ENCODE data around the gene JARID2.
A peak's percentile ranks its signal among the peaks of the same experiment; 100 is the strongest.

The JARID2 gene

DNA sequence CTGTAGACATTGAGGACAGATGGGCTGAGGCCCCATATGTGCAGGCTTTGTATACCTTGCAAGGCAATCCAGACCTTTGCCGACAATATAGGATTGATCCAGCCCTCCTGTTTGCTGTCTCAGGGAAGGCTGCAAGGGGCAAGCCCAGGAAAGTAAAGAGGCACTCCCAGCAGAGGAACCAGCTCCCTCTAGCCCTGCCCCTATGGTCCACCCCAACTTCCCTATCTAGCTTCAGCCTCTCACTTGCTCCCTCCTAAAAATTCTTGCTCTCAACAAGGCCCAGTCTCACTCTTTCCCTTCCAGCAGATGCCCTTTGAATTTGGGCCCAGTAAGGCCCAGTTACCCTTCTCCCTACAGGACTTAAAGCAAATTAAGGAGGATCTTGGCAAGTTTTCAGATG lies 92.6 kb downstream of the JARID2 start:
- no peak for DNase-seq

DNA sequence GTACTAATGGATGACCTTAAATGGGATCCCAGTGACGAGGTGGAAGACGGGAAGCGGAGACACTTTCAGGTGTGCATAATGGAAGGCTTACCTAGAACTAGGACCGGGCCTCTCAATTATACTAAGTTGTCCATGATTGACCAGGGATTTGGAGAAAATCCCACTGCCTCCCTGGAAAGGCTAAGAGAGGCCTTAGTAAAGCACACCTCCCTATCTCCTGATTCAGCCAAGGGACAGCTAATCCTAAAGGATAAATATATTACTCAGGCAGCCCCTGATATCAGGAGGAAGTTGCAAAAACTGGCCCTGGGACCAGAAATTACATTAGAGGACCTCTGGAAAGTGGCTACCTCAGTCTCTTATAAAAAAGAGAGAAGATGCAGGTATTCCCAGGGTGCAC lies 93.2 kb downstream of the JARID2 start:
- no peak for DNase-seq

DNA sequence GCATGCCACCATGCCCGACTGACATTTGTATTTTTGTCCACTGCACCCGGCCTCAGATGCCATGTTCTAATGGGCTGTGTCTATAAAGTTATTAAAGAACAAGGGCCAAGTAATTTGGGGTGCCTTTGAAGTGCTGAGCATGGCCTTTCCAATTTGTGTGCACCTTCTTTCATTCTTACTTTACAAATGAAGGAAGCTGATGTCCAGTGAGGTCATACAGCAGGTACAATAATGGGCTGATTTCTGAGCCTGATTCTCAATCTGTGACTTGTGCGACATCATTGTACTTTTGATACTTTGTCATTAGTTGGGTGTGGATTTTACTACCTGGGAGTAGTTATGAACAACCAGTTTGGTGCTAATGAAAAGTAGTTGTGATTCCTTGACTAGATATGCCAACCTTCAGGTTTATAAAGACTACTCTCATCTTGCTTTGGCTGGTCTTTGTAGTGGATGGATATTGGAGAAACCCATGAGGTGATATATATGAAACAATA lies 94.3 kb downstream of the JARID2 start:
- DNase-seq: no peak

DNA sequence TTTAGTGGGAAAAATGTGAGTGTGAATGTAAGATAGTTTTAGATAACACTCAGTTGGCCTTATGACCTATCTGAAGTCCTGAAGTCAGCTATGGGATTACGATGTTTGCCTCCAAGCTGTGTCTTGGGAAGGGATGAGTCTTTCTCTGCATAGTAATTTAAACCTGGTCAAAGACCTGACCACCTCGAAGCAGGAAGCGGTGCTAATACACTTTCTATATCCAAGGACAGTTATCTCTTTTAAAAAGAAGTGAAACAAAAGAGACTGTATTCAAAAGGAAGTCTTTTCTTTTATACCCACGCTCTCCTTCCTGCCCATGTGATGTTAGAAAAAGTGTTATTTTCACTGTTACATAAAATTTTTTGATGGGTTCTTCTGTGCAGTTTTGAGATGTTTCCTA lies 94.9 kb downstream of the JARID2 start:
- DNase-seq: no peak

DNA sequence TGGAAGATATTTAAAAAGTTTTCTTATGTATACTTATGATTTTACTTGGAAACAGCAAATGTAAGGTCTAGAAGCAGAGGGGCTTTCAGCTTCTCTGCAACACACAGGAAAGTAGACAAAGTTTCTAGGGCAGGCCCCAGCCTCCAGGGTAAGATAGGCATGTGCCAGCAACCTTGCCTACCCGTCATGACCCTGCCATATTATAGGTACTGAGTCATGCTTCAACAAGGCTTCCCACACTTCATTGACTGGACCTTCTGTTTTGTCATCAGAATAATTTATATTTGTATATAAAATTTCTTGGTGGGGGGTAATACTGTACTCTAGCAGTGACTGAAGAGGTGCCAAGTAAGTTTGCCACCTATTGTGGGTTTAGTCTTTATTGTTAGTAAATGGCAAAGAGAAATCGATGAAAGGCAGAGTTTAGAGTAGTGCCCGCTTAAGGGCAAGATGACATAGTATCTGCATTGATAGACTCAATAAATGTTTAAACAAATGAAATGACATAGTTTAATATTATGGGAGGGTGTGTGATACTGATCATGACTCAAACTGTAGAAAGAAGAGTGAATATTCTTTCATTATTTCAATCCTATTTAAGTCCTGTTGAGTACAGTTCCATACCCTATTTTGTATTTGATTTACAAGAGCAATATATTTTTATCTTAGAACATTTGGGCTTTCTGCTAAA lies 95.6 kb downstream of the JARID2 start:
- DNase-seq: no peak

DNA sequence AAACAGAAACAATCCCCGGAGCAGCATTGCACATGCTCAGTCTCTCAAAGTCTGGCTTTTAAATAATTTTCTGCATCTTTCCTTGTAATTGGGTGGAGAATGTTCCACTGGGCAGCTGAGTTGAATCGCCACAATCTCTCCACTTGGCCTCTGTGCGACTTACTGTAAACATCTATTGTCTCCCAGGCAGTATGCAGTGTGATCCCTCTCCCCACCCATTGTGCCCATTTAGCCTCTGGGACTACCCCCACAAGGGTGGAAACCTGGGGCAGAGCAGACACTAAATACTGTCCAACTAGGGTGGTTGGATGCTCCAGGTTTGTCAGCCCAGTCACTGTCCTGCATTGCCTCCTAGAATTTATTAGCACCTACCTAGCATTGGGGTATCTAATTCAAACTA lies 96.2 kb downstream of the JARID2 start:
- DNase-seq: no peak

DNA sequence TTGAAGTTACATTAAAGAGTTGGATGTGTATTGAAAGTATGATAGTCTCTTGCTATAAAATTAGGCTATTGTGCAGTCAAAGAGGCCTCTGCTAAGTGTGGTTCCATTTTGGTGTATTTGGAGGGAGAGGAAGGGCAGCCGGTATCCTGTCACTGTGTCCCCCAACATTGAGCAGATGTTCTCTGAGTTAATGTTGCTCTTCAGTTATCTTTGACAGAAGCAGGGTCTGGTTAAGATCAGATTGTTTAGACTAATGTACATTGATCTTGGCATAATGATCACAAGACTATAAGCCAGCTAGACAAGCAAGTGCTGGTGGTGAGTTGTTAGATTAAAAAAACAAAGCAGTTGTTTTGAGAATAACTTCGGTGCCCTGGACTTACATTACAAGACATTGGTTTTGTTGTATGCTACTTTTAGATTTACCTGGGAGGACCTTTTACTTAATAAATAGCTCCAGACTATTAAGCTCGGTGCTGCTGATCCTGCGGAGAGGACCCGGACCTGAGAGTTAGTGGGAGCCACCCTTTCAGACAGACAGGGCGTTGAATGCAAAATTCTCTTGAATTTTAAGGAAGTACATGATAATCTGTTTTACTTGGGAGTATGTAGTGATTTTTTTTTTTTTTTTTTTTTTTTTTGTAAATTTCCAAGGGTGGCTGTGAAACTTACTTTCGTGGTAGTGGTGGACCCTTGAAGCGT lies 97.8 kb downstream of the JARID2 start:
- DNase-seq: no peak

DNA sequence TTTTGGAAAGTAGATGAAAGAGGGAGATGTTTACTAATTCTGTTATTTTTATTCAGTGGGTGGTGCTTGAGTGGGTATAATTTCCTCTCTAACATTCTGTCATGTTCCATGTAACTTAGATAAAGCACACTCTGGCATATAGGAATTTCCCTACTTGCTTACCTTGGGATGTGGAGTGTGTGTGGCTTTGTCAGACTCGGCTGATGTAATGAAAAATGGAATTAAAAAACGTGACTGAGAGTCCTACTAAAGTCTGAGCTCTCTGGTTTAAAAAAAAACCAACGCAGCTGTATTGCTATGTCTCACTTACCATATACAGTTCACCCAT lies 98.3 kb downstream of the JARID2 start:
- no peak for DNase-seq

DNA sequence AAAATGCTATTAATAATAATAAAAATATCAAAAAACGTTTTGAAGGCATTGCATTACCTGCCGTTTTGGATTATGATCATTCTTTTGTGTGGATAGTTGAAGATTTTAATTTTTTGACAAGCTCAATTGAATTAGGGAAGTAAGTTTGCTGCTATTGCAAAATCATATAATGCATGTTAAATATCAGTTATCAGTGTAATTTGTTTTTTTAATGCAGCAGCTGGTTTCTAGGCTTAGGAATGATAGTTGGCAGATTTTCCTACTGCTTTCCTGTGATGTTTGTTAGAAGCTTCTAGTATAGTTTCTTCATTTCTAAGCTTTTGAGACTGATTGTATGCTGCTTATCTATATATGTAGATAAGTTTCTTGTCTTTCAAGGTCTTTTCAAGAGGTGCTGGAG lies 99.0 kb downstream of the JARID2 start:
- DNase-seq: no peak

DNA sequence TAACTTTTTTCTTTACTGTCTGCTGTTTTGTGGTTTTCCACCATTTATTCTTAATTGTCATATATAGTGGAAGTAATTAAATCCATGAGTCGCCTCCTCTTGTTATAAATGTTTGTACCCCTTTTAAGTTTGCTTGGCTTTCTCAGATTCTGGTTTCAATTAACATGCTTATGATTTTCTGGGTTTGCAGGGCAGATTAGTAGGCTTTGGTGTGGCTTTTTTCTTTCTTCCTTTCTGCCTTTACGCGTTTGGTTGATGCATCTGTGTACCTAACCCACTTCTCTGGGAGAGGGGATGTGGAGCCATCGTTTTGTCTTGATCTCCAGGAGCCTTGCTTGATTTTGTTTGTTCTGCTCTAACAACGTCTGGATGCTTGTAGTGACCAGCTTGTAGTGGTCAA lies 100.4 kb downstream of the JARID2 start:
- no peak for DNase-seq

DNA sequence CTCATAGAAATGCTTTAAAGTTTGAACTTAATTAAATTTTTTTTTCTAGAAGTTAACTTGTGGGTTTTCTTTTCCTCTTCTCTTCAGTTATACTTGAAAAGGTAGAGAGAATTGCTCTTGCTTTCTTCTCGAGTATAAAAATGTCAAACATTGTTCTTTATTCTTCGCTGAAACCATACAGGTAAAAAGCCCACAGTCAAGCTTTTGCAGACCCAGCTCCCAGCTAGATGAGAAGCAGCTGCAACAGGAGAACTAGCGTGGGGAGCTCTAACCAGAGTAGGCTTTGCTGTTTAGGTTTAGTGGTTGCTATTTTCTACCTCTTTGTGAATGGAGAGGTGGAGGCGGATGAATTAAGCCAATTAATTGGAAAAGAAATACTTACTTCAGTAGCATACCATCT lies 102.7 kb downstream of the JARID2 start:
- no peak for DNase-seq

DNA sequence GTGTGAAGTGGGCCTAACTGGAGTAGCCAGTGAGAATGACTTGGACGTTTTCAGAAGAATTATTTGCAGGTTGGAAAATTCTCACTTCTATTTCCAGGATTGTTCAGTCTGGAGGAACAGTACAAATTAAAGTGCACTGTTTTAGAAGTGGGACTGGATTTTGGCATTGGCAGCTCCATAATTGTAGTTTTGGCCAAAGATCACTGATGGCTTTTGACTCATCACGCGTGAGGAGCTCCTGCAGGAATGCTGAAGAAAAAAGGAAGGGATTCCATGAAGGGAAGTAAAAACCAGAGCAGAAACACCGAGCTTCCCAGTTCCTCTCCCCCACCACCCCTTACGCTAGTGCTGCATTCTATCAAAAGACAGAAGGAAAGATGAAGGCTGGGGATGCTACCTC lies 103.5 kb downstream of the JARID2 start:
- no peak for DNase-seq

DNA sequence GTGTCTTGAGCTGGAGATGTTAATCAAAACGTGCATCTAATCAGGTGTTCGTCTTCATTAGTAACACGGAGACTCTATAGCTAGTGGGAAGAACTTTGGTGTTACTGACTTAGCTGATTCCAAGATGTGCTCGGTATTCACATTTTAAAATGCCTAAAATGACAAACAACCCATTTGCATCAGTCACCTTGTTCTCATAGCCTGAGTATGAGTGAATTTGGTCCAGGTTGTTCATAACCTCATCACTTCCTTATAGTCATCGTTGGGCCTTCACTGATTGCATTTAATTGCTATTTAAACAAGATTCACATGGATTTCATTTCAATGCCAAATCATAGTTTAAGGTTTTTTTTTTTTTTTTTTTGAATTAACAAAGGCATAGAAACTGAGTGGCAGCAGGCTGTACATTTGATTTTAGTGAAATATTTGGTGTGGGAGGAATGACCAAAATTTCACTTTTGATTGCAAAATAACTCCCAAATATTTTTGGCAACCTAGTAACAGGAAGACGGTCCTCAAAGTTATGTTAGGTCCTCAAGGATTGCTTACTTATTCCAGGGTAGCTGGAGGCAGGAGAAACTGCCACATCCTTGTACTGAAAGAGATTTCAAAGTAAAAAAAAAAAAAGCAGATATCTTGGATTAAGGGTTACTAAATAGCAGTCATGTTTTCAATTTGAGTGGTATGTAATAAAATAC lies 104.7 kb downstream of the JARID2 start:
- DNase-seq: no peak

DNA sequence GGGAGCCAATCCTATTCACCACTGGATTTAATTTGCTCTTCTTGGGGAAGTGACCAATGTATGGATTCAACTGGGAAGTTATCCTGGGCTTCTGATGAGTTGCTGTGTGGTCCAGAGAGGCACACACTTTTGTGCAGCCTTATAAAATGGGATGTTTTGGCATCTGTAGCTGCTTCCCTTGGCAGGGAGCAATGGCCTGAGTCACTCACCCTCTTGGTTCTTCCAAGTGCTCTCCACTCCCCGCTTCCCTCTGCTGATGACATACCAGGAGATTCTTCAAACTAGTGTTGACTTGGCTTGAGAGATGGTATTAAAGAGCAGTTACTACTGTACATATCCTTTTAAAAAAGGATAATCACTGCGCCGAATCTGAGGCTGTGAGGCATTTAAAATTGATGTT lies 105.8 kb downstream of the JARID2 start:
- no peak for DNase-seq

DNA sequence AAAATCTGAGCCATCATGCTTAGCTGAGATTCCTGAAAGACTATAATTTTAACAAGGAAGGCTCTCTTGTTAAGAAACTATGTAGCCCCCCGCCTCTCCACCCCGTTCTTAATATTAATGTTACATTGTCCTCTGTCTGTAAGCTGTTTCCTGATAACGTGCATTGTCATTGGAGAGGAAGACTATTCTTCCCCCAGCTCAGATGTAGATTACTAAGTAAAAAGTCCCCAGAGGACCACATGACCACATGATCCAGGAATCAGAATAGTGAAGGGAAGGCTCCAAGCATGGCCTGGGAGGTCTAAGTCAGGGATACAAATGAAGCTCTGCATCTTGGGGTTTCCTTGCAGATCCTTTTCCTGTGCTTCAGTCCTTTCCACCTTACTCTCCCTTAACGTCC lies 106.4 kb downstream of the JARID2 start:
- no peak for DNase-seq

DNA sequence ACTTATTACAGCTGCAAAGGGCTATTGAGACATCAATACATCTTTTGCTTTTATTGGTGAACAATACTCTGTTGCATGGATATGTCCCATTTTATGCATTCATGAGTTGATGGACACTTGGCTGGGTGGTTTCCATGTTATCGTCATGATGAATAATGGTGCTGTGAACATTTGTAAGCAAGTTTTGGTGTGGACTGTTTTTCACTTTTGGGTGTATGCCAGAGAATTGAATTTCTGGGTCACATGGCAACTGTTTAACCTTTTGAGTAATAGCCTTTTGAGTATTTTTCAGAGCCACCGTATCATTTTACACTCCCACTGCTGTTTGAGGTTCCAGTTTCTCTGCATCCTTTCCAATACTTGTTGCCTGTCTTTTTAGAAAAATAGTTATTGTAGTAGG lies 107.0 kb downstream of the JARID2 start:
- no peak for DNase-seq

DNA sequence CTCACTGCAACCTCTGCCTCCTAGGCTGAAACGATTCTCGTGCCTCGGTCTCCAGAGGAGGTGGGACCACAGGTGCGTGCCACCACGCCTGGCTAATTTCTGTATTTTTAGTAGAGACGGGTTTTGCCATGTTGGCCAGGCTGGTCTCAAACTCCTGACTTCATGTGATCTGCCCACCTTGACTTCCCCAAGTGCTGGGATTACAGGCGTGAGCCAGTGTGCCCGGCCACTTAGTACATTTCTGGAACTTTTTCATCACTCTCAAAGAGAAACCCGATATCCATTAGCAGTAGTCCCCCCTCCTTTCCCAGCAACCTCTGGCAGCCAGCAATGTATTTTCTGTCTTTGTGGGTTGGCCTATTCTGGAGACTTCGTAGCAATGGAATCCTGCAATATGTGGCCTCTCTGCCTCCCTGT lies 109.8 kb downstream of the JARID2 start:
- no peak for DNase-seq

DNA sequence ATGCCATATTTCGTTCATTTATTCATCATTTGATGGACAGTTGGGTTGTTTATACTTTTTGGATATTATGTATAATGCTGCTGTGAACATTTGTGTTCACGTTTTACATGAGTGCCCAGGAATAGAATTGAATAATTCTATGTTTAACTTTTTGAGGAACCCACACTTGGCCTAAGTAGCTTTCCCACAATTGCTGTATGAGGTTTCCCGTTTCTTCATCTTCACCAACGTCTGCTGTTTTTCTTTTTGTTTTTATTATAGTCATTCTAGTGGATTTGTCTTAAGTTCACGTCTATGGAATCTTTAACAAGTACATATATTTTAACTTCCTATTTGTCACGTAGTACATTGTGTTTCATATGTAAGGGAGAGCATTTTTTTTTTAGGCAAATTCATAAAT lies 110.3 kb downstream of the JARID2 start:
- DNase-seq: no peak

DNA sequence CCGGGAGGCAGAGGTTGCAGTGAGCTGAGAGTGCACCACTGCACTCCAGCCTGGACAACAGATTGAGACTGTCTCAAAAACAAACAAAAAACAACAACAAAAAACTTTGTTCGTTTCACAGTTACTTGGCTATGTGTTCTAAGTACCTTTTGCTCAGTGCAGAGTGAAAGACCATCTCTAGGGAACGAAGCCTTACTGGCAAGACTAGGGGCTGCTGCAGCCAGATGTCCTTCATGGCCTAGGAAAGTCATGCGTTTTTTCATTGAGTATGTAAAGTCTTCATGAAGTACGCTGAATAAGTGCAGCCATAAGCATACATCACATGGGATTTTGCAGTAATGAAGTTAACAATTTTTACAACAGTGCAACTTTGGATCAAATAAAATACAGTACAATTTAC lies 111.1 kb downstream of the JARID2 start:
- no peak for DNase-seq

DNA sequence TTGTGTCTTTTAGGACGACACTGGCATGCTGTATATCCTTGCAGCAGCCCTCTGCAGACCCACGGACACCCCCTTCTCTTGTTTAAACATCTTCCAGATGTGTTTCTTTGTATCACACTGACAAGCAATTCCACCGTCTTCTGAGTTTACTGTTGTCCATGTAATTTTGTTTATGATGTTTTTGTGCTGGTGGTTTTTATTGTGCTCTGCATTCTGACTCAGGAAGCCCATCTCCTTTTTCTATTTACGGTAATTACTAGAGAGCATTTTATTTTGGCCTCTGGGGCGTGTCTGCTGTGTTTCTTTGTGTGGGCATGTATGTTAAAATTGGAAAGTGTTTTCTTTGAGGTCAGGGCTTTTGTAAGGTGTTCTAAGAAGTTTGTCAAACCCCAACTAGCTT lies 111.9 kb downstream of the JARID2 start:
- no peak for DNase-seq

DNA sequence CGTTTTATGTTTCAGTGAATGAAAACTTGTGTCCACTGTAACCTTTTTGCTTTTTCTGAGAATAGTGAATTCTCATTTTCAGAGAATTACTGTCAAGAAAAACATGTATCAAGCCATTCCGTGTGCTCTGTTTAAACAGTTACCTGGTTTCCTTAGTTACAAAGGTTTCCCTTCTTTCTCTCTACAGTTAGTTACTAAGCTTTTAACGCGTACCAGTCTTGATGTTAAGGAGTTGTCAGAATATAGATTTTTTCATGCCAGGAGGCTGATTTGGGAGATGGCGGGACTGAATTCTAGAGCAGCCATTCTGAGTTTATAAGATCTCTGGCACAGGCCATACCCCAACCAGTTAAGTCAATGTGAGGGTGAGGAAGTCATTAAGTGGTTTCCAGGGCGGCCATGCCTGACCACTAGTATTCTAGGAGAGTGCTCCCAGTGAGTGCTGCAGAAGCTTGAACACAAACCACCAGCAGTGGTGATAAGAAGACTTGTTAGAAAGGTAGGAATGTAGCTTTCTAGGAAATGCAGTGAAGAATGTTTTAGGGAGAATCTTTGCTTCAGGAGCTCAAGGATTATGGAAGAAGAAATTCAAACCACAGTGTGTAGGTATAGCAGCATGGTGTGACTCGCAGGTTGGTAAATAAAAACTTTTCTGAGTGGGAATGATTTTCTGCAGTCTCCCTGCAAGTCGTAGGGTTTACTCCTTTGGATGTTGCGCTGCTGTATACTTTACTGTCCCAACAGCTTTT lies 112.9 kb downstream of the JARID2 start:
- peak; percentile 77 for DNase-seq

DNA sequence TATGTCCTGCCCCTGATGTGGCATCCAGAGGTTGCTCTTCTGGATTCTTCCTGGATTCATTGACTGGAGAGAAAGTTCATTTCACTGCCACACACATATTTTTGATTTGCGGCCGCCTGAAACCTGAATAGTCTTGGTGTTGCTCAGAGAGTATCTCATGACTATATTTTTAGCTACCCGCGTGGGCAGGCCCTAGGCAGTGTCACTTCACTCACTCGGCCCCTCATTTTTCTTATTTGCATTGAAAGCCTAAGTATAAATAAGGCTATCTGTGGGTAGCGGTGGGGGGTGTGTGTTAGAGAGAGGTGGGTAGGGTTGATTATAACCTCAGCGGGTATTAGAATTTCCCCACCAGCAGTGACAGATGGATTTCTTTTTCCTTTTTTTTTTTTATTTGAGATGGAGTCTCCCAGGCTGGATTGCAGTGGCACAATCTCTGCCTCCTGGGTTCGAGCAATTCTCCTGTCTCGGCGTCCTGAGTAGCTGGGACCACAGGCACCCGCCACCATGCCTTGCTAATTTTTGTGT lies 113.5 kb downstream of the JARID2 start:
- DNase-seq: no peak

DNA sequence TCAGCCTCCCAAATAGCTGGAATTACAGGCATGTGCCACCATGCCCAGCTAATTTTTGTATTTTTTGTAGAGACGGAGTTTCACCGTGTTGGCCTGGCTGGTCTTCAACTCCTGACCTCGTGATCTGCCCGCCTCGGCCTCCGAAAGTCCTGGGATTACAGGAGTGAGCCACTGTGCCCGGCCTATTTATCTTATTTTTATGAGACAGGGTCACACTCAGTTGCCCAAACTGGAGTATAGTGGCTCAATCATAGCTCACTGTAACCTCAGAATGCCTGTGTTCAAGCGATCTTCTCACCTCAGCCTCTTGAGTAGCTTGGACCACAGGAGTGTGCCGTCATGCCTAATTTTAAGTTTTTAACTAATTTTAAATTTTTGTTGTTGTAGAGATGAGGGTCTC lies 114.4 kb downstream of the JARID2 start:
- no peak for DNase-seq

Measured in islet precursor cell (in vitro differentiated cells).